Neural progenitor cell (in vitro differentiated cells): ENCODE data around the gene TUFT1.

Experiments used
- CTCF ChIP-seq: fragments of 200-600 bp; sonication (generic); IDR thresholded peaks from 2 replicates; pipeline ENCODE4 v1.5.1; 2017; ENCODE audit warnings: antibody characterized with exemption, mild to moderate bottlenecking
- EZH2 ChIP-seq: fragments of 200-600 bp; sonication (generic); IDR thresholded peaks from 2 replicates; pipeline ENCODE4 v1.6.1; 2017; ENCODE audit warnings: antibody characterized with exemption, mild to moderate bottlenecking, moderate library complexity
- EZH2phosphoT487 ChIP-seq: fragments of 200-600 bp; sonication (generic); IDR thresholded peaks from 2 replicates; pipeline ENCODE4 v1.6.1; 2017; ENCODE audit warnings: antibody characterized with exemption

- TF ChIP-seq CTCF (no peak), EZH2 (no peak), EZH2phosphoT487 (no peak)
These were observed 50.9 kb downstream of the TUFT1 start for GRCh38 chr1:151590961-151591360.
